Right lobe of liver (tissue), 6 donors: Measurements from ENCODE around the gene FOXD1. TPM values are rescaled to one million over a fixed set of nuclear protein-coding genes. Genes with fewer than 3 reads are reported as not detected.

Source experiments
- ATAC-seq, 4 donors: fragments of 200-7000 bp; cut with Tn5 transposase; one replicate each; pipeline ENCODE4 v1.9.1; 2020; ENCODE audit warnings: mild to moderate bottlenecking in 4 of 4, moderate library complexity in 4 of 4
- DNase-seq, 3 donors: peaks; one replicate each; pipeline ENCODE4 v3.0.0-alpha.2; 2020
- H3K27ac ChIP-seq, 3 donors: fragments of 200-600 bp; one replicate each; pipeline ENCODE4 v1.8.0; 2022
- H3K27me3 ChIP-seq, 2 donors: fragments of 200-600 bp; one replicate each; pipeline ENCODE4 v1.8.0; 2022
- H3K36me3 ChIP-seq, 4 donors: fragments of 200-600 bp; sonication (generic) in 1 of 4; one replicate each; pipeline versions ENCODE4 v1.5.1 to v1.8.0; 2017 to 2022; ENCODE audit warnings: control low read depth in 1 of 4
- H3K4me1 ChIP-seq, 4 donors: fragments of 200-600 bp; sonication (generic) in 1 of 4; one replicate each; pipeline versions ENCODE4 v1.5.1 to v1.8.0; 2017 to 2022; ENCODE audit warnings: control low read depth in 1 of 4
- H3K4me3 ChIP-seq, 3 donors: fragments of 200-600 bp; one replicate each; pipeline ENCODE4 v1.8.0; 2022
- H3K9me3 ChIP-seq, 4 donors: fragments of 200-600 bp; sonication (generic) in 1 of 4; one replicate each; pipeline versions ENCODE4 v1.5.1 to v1.8.0; 2017 to 2022; ENCODE audit warnings: control low read depth in 1 of 4
- CTCF ChIP-seq, 4 donors: fragments of 200-600 bp in 3 of 4; fragments of 450-650 bp in 1 of 4; IDR thresholded peaks; one replicate each; pipeline versions ENCODE4 v1.5.1 to v1.8.0; 2016 to 2022; ENCODE audit warnings: antibody characterized with exemption in 4 of 4, mild to moderate bottlenecking in 2 of 4
- POLR2A ChIP-seq: fragments of 450-650 bp; IDR thresholded peaks from one replicate; pipeline ENCODE4 v1.6.1; 2017; ENCODE audit warnings: antibody characterized with exemption, mild to moderate bottlenecking
- WGBS: methylation state at CpG from one replicate; pipeline ENCODE4 v1.1.6; 2018; ENCODE audit warnings: low coverage, low lambda C conversion rate; ENCODE audit not compliant: insufficient coverage; ENCODE audit errors: missing lambda C conversion rate; 5-methylcytosine and 5-hydroxymethylcytosine counted together
- intact Hi-C, 2 donors: fragments of 100-400 bp; cut with DNase I; formaldehyde crosslinking; loops; one replicate each; pipeline versions ENCODE4 v1.11.2 to v1.14.1; 2022
- total RNA-seq, 6 experiments: library from RNA; depleted of rRNA in 2 of 6; stranded (reverse); fragments of >200 nt in 2 of 6; fragmentation: NEBNext Ultra II Directional in 3 of 6; extraction: Animal tissue kit (Norgen Biotek cat#: 25700) in 3 of 6; gene quantifications; one replicate each; pipeline versions ENCODE4 v1.1.0 to v1.2.4, GENCODE V29; 2016 to 2023
- donor health status: DM: no; HTN: yes; CAD: no.
- donor health status: DM: no; HTN: no; CAD: no.
- donor health status: DM: no; HTN: no; CAD: no.
- donor health status: DM: no; HTN: yes; CAD: no.
- donor health status: DM: no; HTN: yes; CAD: no.

FOXD1 gene
- total RNA-seq, 6 experiments from 2014 or later: not detected

- Histone ChIP-seq H3K27ac (no peak overlapping the region), H3K27me3 (peaks cover 38 to 61% of the 10 kb centered on the region in 2 donors), H3K4me1 (peaks cover 0 to 4% (median 0%) of the 10 kb centered on the region in 4 donors), H3K4me3 (no peak overlapping the region), H3K36me3 (no peaks in the 10 kb centered on the region), H3K9me3 (no peaks in the 10 kb centered on the region)
- 9% methylated on average over 7 of the region's 7 CpGs for WGBS
- TF ChIP-seq POLR2A (no peak), CTCF (IDR thresholded peaks at IDR 0.05) (no peak)
- no peak for DNase-seq
- ATAC-seq: no peak
- intact Hi-C loops: no loop called here
Measured at GRCh38 chr5:73445665-73446630, 2.6 kb downstream of the FOXD1 start.

GRCh38 chr5:73444499-73445438 lies 3.8 kb downstream of the FOXD1 start:
- DNase-seq: no peak

GRCh38 chr5:73443829-73444498 lies 4.6 kb downstream of the FOXD1 start:
- H3K36me3 ChIP-seq: no peaks in the 10 kb centered on the region
- ATAC-seq: no peak
- peaks cover 37 to 60% of the 10 kb centered on the region in 2 donors for H3K27me3 ChIP-seq
- no peaks in the 10 kb centered on the region for H3K9me3 ChIP-seq
- no peak overlapping the region for H3K27ac ChIP-seq
- H3K4me3 ChIP-seq: no peak overlapping the region
- intact Hi-C loops: no loop called here
- no peak for TF ChIP-seq POLR2A
- no peak for TF ChIP-seq CTCF (IDR thresholded peaks at IDR 0.05)
- peaks cover 0 to 4% (median 0%) of the 10 kb centered on the region in 4 donors for H3K4me1 ChIP-seq
- WGBS: 7% methylated on average over 16 of the region's 39 CpGs
- DNase-seq: no peak

More at GRCh38 chr5:73444499-73445438, 3.8 kb downstream of the FOXD1 start:
- WGBS: 9% methylated on average over 41 of the region's 43 CpGs
- Histone ChIP-seq H3K4me3 (no peak overlapping the region), H3K27ac (no peak overlapping the region), H3K36me3 (no peaks in the 10 kb centered on the region), H3K27me3 (peaks cover 36 to 58% of the 10 kb centered on the region in 2 donors), H3K4me1 (peaks cover 0 to 4% (median 0%) of the 10 kb centered on the region in 4 donors), H3K9me3 (no peaks in the 10 kb centered on the region)
- TF ChIP-seq POLR2A: no peak
- intact Hi-C loops: no loop called here
- no peak for ATAC-seq

- DNase-seq (no peak), ATAC-seq (no peak)
- 12% methylated on average over 4 of the region's 4 CpGs for WGBS
- H3K27me3 ChIP-seq: peaks cover 38 to 63% of the 10 kb centered on the region in 2 donors
- intact Hi-C loops: no loop called here
- H3K4me1 ChIP-seq: no peaks in the 10 kb centered on the region
- no peaks in the 10 kb centered on the region for H3K36me3 ChIP-seq
- no peak overlapping the region for H3K27ac ChIP-seq
- no peaks in the 10 kb centered on the region for H3K9me3 ChIP-seq
- H3K4me3 ChIP-seq: no peak overlapping the region
- TF ChIP-seq CTCF (IDR thresholded peaks at IDR 0.05): no peak
- TF ChIP-seq POLR2A: no peak
Measured at GRCh38 chr5:73442996-73443627, 5.5 kb downstream of the FOXD1 start.
